HCT116 (cell line): ENCODE results near the gene CAT. TPM values are rescaled to one million over a fixed set of nuclear protein-coding genes. Genes with fewer than 3 reads are reported as not detected.

Experiments used
- ATAC-seq: fragments of 200-7000 bp; cut with Tn5 transposase; 2 replicates; pipeline ENCODE4 v1.9.1; 2020; ENCODE audit warnings: mild to moderate bottlenecking, moderate library complexity
- Bru-seq: library from RNA; stranded (reverse); fragments of 400-500 nt; gene quantifications from one replicate; lab custom pipeline; 2021; lab: Mats Ljungman, UMichigan
- BruChase-seq, 2 experiments: library from RNA; stranded (reverse); fragments of 400-500 nt; gene quantifications; one replicate each; lab custom pipeline; 2021; lab: Mats Ljungman, UMichigan
- BruUV-seq: library from RNA; stranded (reverse); fragments of 400-500 nt; replicated peaks from 2 replicates; lab custom pipeline; 2021; lab: Mats Ljungman, UMichigan
- CTCF ChIA-PET: fragments of 300-600 bp; sonication (Branson Sonifier 250); formaldehyde crosslinking; loops from one replicate; lab custom pipeline; 2021; ENCODE audit warnings: antibody characterized with exemption; lab: Charles Lee
- POLR2A ChIA-PET: fragments of 300-600, 350-600 bp; sonication (Branson Sonifier 250); formaldehyde crosslinking; loops from one replicate; lab custom pipeline; 2021; ENCODE audit warnings: antibody characterized with exemption; lab: Charles Lee
- RAD21 ChIA-PET, 2 experiments: fragments of 300-600 bp; sonication (Branson Sonifier 250); formaldehyde crosslinking; loops; one replicate each; lab custom pipeline; 2023; ENCODE audit warnings: low total read pairs in 2 of 2; ENCODE audit not compliant: uncharacterized antibody in 2 of 2, unreplicated experiment in 2 of 2, low non-redundant PET in 1 of 2; lab: Charles Lee
- DNase-seq: peaks from one replicate; pipeline ENCODE4 v3.0.0-alpha.2; 2010; ENCODE audit warnings: low read depth, low spot score
- H2AFZ ChIP-seq: fragments of 200-600 bp; shearing (Covaris generic), sonication (generic); 2 replicates; pipeline ENCODE4 v1.6.1; 2017; ENCODE audit warnings: low read depth, mixed run types, mixed read lengths, antibody characterized with exemption, low read length; ENCODE audit not compliant: poor library complexity, severe bottlenecking
- H3K27ac ChIP-seq: 2 replicates; pipeline ENCODE4 v1.5.1; 2012; ENCODE audit warnings: low read depth, low read length
- H3K27me3 ChIP-seq: fragments of 200-600 bp; sonication (generic); 2 replicates; pipeline ENCODE4 v1.6.1; 2016; ENCODE audit warnings: mixed run types, low read length, mixed read lengths; ENCODE audit not compliant: insufficient read depth
- H3K36me3 ChIP-seq, 2 experiments: fragments of 200-500 bp in 1 of 2; fragments of 200-600 bp in 1 of 2; sonication (Bioruptor generic) in 1 of 2; sonication (generic) in 1 of 2; 2 replicates each; pipeline versions ENCODE4 v1.5.1 to v1.6.1; 2014 to 2016; ENCODE audit warnings: low read length in 2 of 2, inconsistent platforms in 1 of 2, mixed read lengths in 1 of 2, mixed run types in 1 of 2; ENCODE audit not compliant: insufficient read depth in 2 of 2, control insufficient read depth in 1 of 2
- H3K4me1 ChIP-seq, 2 experiments: fragments of 200-600 bp in 1 of 2; sonication (generic) in 1 of 2; 2 replicates each; pipeline versions ENCODE4 v1.5.1 to v1.6.1; 2012 to 2017; ENCODE audit warnings: low read length in 2 of 2, inconsistent platforms in 1 of 2, mild to moderate bottlenecking in 1 of 2, mixed read lengths in 1 of 2, mixed run types in 1 of 2, moderate library complexity in 1 of 2; ENCODE audit not compliant: insufficient read depth in 2 of 2, control insufficient read depth in 1 of 2
- H3K4me2 ChIP-seq: fragments of 200-600 bp; sonication (generic); 2 replicates; pipeline ENCODE4 v1.6.1; 2017; ENCODE audit warnings: mixed run types, low read length, mixed read lengths
- H3K4me3 ChIP-seq, 2 experiments: fragments of 200-600 bp in 1 of 2; sonication (generic) in 1 of 2; replicated peaks in 1 of 2; 2 replicates each; pipeline ENCODE4 v1.5.1; 2011 to 2016; ENCODE audit warnings: low read length in 2 of 2, control low read depth in 1 of 2, low read depth in 1 of 2, mild to moderate bottlenecking in 1 of 2, mixed read lengths in 1 of 2, mixed run types in 1 of 2
- H3K79me2 ChIP-seq: fragments of 200-600 bp; sonication (generic); 2 replicates; pipeline ENCODE4 v1.6.1; 2017; ENCODE audit warnings: mild to moderate bottlenecking, mixed run types, low read length, moderate library complexity, mixed read lengths; ENCODE audit not compliant: insufficient read depth
- H3K9ac ChIP-seq: fragments of 200-600 bp; sonication (generic); 2 replicates; pipeline ENCODE4 v1.6.1; 2016; ENCODE audit warnings: low read length, mixed read lengths
- H3K9me2 ChIP-seq: fragments of 200-600 bp; sonication (generic), shearing (Covaris generic); 2 replicates; pipeline ENCODE4 v1.6.1; 2017; ENCODE audit warnings: mixed run types, mild to moderate bottlenecking, moderate library complexity; ENCODE audit not compliant: insufficient read depth
- H3K9me3 ChIP-seq, 2 experiments: fragments of 200-500 bp in 1 of 2; fragments of 200-600 bp in 1 of 2; sonication (Bioruptor generic) in 1 of 2; sonication (generic) in 1 of 2; 2 replicates each; pipeline ENCODE4 v1.6.1; 2014 to 2017; ENCODE audit warnings: low read length in 2 of 2, mixed read lengths in 2 of 2, inconsistent platforms in 1 of 2, low read depth in 1 of 2, mild to moderate bottlenecking in 1 of 2, mixed run types in 1 of 2, moderate library complexity in 1 of 2; ENCODE audit not compliant: control insufficient read depth in 1 of 2, insufficient read depth in 1 of 2
- H4K20me1 ChIP-seq: fragments of 200-600 bp; sonication (generic), shearing (Covaris generic); 2 replicates; pipeline ENCODE4 v1.6.1; 2017; ENCODE audit warnings: mixed run types, mild to moderate bottlenecking, moderate library complexity; ENCODE audit not compliant: insufficient read depth
- EGR1 ChIP-seq: IDR thresholded peaks from 2 replicates; pipeline ENCODE4 v1.6.1; 2012; ENCODE audit warnings: low read depth
- ELF1 ChIP-seq: IDR thresholded peaks from 2 replicates; pipeline ENCODE4 v1.6.1; 2012; ENCODE audit warnings: low read depth, borderline replicate concordance
- FOSL1 ChIP-seq: IDR thresholded peaks from 2 replicates; pipeline ENCODE4 v1.6.1; 2012; ENCODE audit warnings: low read depth
- POLR2A ChIP-seq: IDR thresholded peaks from 2 replicates; pipeline ENCODE4 v1.7.0; 2011; ENCODE audit warnings: borderline replicate concordance; ENCODE audit not compliant: insufficient read depth, insufficient read length; ENCODE audit errors: extremely low read depth
- POLR2AphosphoS5 ChIP-seq: IDR thresholded peaks from 2 replicates; pipeline ENCODE4 v1.6.1; 2011; ENCODE audit warnings: mild to moderate bottlenecking, low read depth, low read length, moderate library complexity
- RAD21 ChIP-seq: IDR thresholded peaks from 2 replicates; pipeline ENCODE4 v1.6.1; 2012; ENCODE audit warnings: low read depth, mild to moderate bottlenecking
- SIN3A ChIP-seq: IDR thresholded peaks from 2 replicates; pipeline ENCODE4 v1.6.1; 2012; ENCODE audit warnings: low read depth
- SP1 ChIP-seq: IDR thresholded peaks from 2 replicates; pipeline ENCODE4 v1.6.1; 2012; ENCODE audit warnings: low read depth
- SRF ChIP-seq: IDR thresholded peaks from 2 replicates; pipeline ENCODE4 v1.6.1; 2012; ENCODE audit warnings: low read depth
- ZFX ChIP-seq: fragments of 450-650 bp; IDR thresholded peaks from 2 replicates; pipeline ENCODE4 v1.6.1; 2017
- intact Hi-C: fragments of 100-400 bp; cut with micrococcal nuclease; formaldehyde crosslinking; loops from 2 replicates; pipeline ENCODE4 v1.10.0; 2022
- long read RNA-seq: library from polyadenylated mRNA; unstranded; transcript quantifications from one replicate; pipeline ENCODE4 v2.0.0, GENCODE V29; 2021; ENCODE audit not compliant: unreplicated experiment
- polyA plus RNA-seq: library from polyadenylated mRNA; unstranded; fragments of >200 nt; gene quantifications from 2 replicates; pipeline ENCODE4 v1.2.1, GENCODE V29; 2012; ENCODE audit warnings: missing spikeins
- total RNA-seq: library from RNA; stranded (reverse); gene quantifications from one replicate; pipeline ENCODE4 v1.2.1, GENCODE V29; 2021; ENCODE audit not compliant: unreplicated experiment
- TF ChIP-seq, protein P1 (sequence below): IDR thresholded peaks from 2 replicates; pipeline ENCODE4 v1.6.1; 2012
- TF ChIP-seq, protein P2 (sequence below), 3 experiments: fragments of 200-600 bp in 1 of 3; sonication (generic) in 1 of 3; IDR thresholded peaks in 2 of 3; conservative IDR thresholded peaks in 1 of 3; 2 replicates each; pipeline ENCODE4 v1.5.1; 2012 to 2017; ENCODE audit warnings: low read depth in 2 of 3, low read length in 2 of 3, antibody characterized with exemption in 1 of 3, borderline replicate concordance in 1 of 3, control low read depth in 1 of 3, mild to moderate bottlenecking in 1 of 3, mixed read lengths in 1 of 3, mixed run types in 1 of 3, moderate library complexity in 1 of 3; ENCODE audit not compliant: insufficient read depth in 1 of 3

CAT gene
- 50.9 TPM for total RNA-seq
- polyA plus RNA-seq = 29.2 and 36.6 TPM in 2 replicates
- percentile 74 among the genes with signal in this experiment for Bru-seq, nascent RNA
- BruChase-seq, experiment 1, labeled RNA remaining after a 6-hour chase = percentile 75 among the genes with signal in this experiment
- percentile 67 among the genes with signal in this experiment for BruChase-seq, experiment 2, labeled RNA remaining after a 2-hour chase
- long read RNA-seq, transcript CAT-201 (13 exons, 2,302 nt) = major isoform, 87 of 107 reads
- long read RNA-seq, partial matches to known transcripts = 15 of 107 reads
- long read RNA-seq, other reads (novel, unspliced or antisense) = 3 of 107 reads

DNA sequence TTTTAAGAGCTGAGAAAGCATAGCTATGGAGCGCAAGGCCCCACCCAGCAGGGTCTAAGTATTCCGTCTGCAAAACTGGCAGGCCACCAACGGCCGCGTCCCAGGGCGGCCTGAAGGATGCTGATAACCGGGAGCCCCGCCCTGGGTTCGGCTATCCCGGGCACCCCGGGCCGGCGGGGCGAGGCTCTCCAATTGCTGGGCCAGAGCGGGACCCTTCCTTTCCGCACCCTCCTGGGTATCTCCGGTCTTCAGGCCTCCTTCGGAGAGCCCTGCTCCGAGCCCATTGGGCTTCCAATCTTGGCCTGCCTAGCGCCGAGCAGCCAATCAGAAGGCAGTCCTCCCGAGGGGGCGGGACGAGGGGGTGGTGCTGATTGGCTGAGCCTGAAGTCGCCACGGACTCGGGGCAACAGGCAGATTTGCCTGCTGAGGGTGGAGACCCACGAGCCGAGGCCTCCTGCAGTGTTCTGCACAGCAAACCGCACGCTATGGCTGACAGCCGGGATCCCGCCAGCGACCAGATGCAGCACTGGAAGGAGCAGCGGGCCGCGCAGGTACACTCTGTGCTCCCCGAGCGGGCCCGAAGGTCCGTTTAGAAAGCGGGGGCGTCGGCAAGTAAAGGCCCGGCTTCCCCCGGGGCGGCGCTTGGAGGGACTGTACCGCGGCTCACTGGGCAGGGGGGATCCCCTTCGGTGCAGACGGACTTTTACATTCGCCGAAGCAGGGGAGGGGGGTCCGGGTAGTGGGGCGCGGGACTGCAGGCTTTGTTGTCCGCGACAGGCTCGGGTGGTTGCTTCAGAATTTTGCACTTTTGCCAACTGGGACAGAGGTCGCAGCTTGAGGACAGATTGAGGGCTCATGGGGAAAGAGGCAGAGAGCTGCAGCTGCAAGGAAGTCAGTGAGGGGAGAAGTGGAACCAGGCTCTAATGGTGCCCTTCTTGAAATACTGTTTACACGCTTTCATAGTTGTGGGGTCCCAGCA, at the start of gene CAT:
CAT (plus strand) TSS at position 406 of the 979 bp plus-strand sequence; CDS start at position 486, 80 bp downstream.
- peaks cover 4 to 21% of the 10 kb centered on the region in 2 experiments; a peak in 3 of 4 replicates for H3K4me1 ChIP-seq
- POLR2A ChIA-PET = interaction anchor here (0.6 to 0.8 kb wide), 3 partner anchors 12 to 20 kb away, joined by 3 read pairs; no protein-coding TSS in a partner anchor

More for the DNA sequence above, at the start of gene CAT:
- peak; percentile 94 for DNase-seq
- peak within 1 kb of the TSS; percentile 83 to 89 for H3K4me3 ChIP-seq
- CTCF ChIA-PET = interaction anchor here (1.0 to 1.1 kb wide), 2 partner anchors 30 to 73 kb away, joined by 4 read pairs; no protein-coding TSS in a partner anchor
- 0 out of 4 replicates have a peak, but pooled peaks cover 0 to 10% of the 10 kb centered on the region in 2 experiments for H3K36me3 ChIP-seq
- H3K9ac ChIP-seq = peak within 1 kb of the TSS; percentile 78
- peak; percentile 98 for ATAC-seq
- H3K27me3 ChIP-seq = no peaks in the 10 kb centered on the region
- peak within 1 kb of the TSS; percentile 91 for H2AFZ ChIP-seq
- TF ChIP-seq POLR2AphosphoS5 (peak; percentile 83), SIN3A (peak; percentile 63; the same call in 1 of the 2 replicates), EGR1 (peak; percentile 94), FOSL1 (no peak), SRF (no peak), ZFX (peak; percentile 76), SP1 (peak; percentile 92), RAD21 (no peak), ELF1 (no peak), POLR2A (peak; percentile 69)
- TF ChIP-seq, protein P1, sequence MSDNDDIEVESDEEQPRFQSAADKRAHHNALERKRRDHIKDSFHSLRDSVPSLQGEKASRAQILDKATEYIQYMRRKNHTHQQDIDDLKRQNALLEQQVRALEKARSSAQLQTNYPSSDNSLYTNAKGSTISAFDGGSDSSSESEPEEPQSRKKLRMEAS = peak; percentile 62; the same call in 1 of the 2 replicates
- TF ChIP-seq, protein P2, sequence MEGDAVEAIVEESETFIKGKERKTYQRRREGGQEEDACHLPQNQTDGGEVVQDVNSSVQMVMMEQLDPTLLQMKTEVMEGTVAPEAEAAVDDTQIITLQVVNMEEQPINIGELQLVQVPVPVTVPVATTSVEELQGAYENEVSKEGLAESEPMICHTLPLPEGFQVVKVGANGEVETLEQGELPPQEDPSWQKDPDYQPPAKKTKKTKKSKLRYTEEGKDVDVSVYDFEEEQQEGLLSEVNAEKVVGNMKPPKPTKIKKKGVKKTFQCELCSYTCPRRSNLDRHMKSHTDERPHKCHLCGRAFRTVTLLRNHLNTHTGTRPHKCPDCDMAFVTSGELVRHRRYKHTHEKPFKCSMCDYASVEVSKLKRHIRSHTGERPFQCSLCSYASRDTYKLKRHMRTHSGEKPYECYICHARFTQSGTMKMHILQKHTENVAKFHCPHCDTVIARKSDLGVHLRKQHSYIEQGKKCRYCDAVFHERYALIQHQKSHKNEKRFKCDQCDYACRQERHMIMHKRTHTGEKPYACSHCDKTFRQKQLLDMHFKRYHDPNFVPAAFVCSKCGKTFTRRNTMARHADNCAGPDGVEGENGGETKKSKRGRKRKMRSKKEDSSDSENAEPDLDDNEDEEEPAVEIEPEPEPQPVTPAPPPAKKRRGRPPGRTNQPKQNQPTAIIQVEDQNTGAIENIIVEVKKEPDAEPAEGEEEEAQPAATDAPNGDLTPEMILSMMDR (IDR thresholded peaks at IDR 0.05 in 2 of 3, conservative IDR thresholded peaks at IDR 0.05 in 1 of 3; ENCODE audit: borderline replicate concordance in 1 of 3, insufficient read depth in 1 of 3, low read depth in 2 of 3, low read length in 2 of 3) = no peak
- H3K4me2 ChIP-seq = peak within 1 kb of the TSS; percentile 91
- peaks cover 5% of the 10 kb centered on the region; the same call in 1 of the 2 replicates for H3K79me2 ChIP-seq
- intact Hi-C loops = no loop called here
- H4K20me1 ChIP-seq = no peaks in the 10 kb centered on the region
- no TSS peak for BruUV-seq
- RAD21 ChIA-PET = no interaction called here
- peak within 1 kb of the TSS; percentile 71 for H3K27ac ChIP-seq
- H3K9me2 ChIP-seq = no peaks in the 10 kb centered on the region
- no peaks in the 10 kb centered on the region for H3K9me3 ChIP-seq
